Stimulated activated CD8-positive, alpha-beta memory T cell treated with anti-CD3 and anti-CD28 coated beads, Interleukin-12 subunit alpha, Interleukin-12 subunit beta, amount 100 ng/mL, for 4 hours (primary cell): ENCODE results near the gene ARMC12.

ENCODE experiments used
- DNase-seq: peaks from one replicate; pipeline ENCODE4 v3.0.0-alpha.2; 2020; ENCODE audit warnings: low read depth

The ARMC12 gene

DNA sequence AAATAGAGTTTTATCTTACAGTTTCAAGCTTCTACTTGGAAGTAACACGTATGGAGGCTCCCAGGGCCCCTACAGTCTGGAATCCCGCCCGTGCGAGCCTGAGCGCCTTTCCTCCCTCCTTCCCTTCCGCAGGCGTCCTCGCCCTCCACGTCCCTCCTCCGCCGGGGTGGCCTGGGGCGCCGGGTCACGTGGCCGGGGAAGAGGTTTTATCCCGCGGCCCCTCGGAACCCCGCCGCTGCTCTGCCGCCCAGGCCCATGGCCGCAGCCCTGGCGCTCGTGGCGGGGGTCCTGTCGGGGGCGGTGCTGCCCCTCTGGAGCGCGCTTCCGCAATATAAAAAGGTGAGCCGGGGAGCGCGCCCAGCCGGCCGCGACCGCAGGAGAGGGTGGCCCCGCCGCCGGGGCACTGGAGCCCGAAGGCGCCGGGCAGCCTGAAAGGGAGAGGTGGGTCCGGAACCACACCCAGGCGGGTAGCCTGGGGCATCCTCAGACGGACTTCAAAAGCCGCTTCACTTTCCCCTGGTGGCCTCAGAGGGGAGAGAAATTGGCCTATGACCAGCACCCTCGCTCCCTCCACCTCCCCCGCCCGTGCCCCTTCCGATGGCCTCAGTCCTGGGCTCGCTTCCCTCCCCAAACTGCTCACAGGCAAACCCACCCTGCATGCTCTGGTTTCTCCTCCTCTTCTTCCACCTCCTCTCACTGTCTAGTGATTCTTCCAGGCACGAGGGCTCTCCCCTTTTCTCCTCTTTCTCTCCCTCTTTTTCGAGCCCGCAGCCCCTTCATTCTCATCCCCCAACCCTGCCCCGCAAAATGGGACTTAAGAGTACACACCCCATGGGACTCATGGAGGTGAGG, 39.8 kb downstream of the ARMC12 start, which contains the start of gene CLPSL2:
Gene CLPSL2 (plus strand): TSS at position 235 of the 852 bp plus-strand sequence. CDS start 21 bp downstream, at position 256.
- no peak for DNase-seq

GRCh38 chr6:35777356-35778102, 40.7 kb downstream of the ARMC12 start:
- DNase-seq = no peak

GRCh38 chr6:35778437-35778836, 41.6 kb downstream of the ARMC12 start:
- DNase-seq = no peak

- DNase-seq = no peak
Observed at GRCh38 chr6:35780719-35781118, 43.9 kb downstream of the ARMC12 start, which contains the start of gene CLPSL1. Gene CLPSL1, plus strand, starts transcription at chr6:35781019. Its CDS starts 92 bp downstream, at chr6:35781111.

DNA sequence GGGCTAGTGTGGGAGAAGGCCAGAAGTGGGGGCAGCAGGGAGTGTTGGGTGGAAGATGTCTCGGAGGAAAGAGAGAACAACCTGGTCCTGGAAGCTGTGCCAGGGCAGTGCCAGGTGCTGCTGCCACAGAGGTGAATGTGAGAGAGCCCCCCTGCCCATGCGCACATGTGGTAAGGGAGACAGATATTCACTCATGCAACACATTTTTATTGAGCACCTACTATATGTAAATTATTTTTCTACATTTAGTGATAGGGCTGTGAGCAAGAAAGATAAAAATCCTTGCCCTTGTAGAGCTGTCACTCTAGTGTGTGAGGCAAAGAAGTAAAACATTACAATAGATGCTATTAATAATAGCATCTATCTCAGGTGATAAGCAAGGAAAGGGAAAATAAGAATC, 44.5 kb downstream of the ARMC12 start:
- DNase-seq = no peak

GRCh38 chr6:35782424-35782823, 45.6 kb downstream of the ARMC12 start:
- DNase-seq = no peak

DNA sequence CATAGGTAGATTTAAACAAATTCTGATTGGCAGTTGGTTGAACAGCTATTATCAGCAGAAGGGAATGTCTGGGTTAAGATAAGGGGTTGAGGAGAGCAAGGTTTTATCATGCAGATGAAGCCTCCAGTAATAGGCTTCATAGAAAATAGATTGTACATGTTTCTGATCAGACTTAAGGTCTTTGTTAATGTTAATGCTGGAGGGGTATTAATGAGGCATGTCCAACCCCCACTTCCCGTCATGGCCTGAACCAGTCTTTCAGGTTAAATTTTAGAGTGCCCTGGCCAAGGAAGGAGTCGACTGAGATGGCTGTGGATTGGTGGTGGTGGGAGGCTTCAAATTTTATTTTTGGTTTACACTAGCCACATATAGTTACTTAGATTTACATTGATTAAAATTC, 47.4 kb downstream of the ARMC12 start:
- no peak for DNase-seq

- DNase-seq = no peak
Observed at GRCh38 chr6:35786272-35786671, 49.4 kb downstream of the ARMC12 start.

DNA sequence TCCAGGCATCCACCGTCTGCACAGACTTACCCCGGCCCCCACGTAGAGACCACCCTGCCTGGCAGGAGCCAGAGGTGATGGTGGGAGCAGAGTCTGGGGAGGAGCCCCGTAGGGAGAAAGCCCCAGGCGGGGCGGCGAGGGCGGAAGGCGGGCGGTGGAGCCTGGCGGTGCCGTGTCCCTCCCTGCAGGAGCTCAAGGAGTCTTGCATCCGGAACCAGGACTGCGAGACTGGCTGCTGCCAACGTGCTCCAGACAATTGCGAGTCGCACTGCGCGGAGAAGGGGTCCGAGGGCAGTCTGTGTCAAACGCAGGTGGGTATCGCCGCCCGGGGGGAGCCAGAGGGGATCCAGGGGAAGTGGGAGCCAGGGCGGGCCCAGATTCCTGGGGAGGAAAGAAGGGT, 50.0 kb downstream of the ARMC12 start:
- no peak for DNase-seq

- no peak for DNase-seq
Observed at GRCh38 chr6:35787266-35788218, 50.7 kb downstream of the ARMC12 start.

DNA sequence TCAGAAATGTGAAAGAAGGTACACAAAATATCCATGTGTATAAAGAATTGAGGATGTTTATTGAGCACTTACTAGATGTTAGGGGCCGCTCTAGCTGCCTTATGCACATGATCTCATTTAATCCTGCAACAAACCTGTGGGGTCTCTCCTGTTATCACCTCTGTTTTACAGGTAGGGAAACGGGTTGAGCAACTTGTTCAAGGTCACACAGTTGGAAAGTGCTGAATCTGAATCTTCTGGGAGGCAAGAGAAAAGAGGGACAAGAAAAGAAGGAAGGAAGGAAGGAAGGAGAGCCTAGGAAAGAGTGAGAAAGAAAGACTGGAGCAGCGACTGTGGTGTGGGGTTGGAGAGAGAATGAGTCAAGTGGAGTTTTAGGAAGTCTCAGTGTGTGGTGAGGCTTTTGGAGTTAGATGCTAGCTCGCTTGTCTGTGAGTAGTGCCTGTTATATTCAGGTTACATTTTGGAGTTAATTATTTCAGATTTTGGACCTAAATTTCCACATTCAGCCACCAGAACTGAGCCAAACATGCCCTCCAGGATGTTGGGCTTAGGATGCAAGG, 51.7 kb downstream of the ARMC12 start:
- DNase-seq = no peak

GRCh38 chr6:35790683-35791082, 53.9 kb downstream of the ARMC12 start:
- DNase-seq = no peak

GRCh38 chr6:35794536-35795452, 58.0 kb downstream of the ARMC12 start:
- DNase-seq = no peak

GRCh38 chr6:35795453-35796071, 58.7 kb downstream of the ARMC12 start:
- DNase-seq = no peak

GRCh38 chr6:35796236-35796635, 59.4 kb downstream of the ARMC12 start:
- DNase-seq = no peak

DNA sequence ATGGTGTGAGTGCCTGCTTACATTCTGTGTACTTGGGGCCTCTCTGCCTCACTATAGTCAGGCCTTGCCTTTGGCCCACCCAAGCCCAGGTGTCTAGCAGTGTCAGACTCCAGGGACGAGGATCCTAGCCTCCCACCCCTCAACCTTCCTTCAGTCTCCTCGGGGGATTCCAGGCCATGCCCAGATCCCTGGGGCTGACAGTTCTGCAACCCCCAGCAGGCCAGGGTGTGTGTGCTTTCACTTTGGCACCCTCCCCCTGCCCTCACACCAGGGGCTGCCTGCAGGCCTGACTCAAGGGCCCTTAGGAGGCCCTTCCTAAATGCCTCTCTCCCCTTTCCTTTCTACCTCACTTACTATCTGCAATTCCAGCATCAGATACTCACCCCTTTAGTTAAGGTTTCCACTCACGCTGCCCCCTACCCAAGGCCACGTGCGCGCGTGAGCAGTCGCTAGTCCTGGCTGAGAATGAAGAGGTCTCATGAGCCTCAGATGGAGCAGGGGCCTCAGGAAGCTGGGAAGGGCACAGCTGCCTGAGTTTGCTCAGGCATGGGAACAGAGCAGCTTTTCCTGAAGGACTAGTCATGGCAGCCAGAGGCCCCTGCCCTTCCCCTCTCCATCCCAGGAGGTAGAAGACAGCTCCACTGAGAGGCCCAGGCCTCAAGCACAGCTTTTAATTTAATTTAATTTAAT, 61.1 kb downstream of the ARMC12 start:
- no peak for DNase-seq
